ENCODE data around the gene TGFBR3L.
"Not testable (repeated sequence)": the region's sequence is repeated elsewhere in the genome, so short reads cannot be mapped to it uniquely, and the experiment has no call there.

TGFBR3L gene

DNA sequence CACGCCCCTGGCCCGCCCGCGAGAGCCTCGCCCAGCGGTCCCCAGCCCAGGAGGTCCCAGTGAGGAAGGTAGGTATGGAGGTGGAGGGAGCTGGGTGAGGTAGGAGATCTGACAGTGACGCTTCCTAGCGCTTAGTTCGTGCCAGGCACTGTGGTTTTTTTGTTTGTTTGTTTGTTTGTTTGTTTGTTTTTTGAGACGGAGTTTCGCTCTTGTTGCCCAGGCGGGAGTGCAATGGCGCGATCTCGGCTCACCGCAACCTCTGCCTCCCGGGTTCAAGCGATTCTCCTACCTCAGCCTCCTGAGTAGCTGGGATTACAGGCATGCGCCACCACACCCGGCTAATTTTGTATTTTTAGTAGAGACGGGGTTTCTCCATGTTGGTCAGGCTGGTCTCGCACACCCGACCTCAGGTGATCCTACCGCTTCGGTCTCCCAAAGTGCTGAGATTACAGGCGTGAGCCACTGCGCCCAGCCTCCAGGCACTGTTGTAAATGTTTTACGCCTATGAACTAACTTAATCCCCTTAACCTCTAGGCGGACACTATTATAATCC lies 3.5 kb downstream of the TGFBR3L start:
- not testable (repeated sequence) for DNase-seq

GRCh38 chr19:7918615-7919421 lies 4.2 kb downstream of the TGFBR3L start:
- DNase-seq: no peak

- DNase-seq: peak; percentile 98
Measured at GRCh38 chr19:7919610-7920518, 5.2 kb downstream of the TGFBR3L start, which contains the start of gene SNAPC2. SNAPC2 (plus strand) TSS chr19:7920338; CDS start chr19:7920367, 29 bp downstream.

DNA sequence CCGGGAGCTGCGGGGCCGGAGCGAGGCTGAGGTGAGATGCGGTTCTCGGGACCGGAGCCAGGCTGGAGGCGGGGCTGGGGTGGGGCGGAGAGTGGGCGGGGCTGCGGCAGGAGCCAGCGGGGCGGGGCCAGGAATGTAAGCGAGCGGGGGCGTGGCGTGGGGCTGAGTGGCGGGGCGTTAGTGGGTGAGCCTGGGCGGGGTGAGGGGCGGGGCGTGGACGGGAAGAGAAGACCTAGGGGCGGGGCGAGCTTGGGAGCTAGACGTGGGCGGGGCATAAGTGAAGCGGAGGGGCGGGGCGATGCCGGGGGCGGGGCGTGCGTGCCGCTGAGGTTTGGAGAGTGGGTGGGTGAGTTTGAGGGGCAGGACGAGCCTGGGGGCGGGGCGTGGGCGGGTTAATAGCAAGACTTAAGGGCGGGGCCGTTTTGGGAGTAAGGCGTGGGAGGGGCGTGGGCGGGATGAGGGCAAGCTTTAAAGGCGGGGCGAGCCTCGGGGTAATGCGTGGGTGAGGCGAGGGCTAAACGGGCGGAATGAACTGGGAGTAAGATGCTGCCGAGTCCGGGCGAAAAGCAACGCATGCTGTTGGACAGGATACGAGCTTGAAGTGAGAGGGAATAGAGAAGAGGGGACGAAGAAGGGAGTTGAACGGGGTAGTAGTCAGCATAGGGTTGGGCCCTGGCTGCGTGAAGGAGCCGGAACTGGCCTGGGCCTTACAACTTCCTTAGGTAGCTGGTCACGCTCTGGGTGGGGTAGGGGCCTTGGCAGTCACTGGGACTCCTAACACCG lies 6.1 kb downstream of the TGFBR3L start:
- peak; percentile 99 to 100 for DNase-seq

DNA sequence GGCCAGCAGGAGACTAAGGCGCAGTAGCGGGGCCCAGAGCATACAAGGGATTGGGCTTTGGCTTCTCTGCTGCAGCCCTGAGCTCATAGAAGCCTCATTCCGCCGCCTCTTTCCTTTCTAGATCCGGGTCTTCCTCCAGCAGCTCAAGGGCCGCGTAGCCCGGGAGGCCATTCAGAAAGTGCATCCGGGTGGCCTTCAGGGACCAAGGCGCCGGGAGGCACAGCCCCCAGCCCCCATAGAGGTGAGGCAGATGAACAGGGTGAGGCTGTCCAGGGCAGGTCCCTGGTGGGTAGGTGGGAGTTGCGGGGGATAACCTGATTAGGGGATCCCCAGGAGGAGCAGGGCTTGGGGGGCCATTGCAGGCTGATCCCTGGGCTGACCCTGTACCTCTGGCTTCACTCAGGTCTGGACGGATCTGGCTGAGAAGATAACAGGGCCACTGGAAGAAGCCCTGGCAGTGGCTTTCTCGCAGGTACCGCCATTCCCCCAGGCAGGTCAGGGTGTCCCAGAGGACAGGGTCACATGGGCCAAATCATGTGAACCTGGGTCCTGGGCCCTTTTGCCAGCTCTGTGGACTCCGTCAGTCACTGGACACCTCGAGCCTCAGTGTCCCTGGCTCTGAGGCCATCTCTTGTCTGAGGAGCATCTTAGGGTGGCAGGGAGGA lies 6.8 kb downstream of the TGFBR3L start:
- DNase-seq: no peak

DNA sequence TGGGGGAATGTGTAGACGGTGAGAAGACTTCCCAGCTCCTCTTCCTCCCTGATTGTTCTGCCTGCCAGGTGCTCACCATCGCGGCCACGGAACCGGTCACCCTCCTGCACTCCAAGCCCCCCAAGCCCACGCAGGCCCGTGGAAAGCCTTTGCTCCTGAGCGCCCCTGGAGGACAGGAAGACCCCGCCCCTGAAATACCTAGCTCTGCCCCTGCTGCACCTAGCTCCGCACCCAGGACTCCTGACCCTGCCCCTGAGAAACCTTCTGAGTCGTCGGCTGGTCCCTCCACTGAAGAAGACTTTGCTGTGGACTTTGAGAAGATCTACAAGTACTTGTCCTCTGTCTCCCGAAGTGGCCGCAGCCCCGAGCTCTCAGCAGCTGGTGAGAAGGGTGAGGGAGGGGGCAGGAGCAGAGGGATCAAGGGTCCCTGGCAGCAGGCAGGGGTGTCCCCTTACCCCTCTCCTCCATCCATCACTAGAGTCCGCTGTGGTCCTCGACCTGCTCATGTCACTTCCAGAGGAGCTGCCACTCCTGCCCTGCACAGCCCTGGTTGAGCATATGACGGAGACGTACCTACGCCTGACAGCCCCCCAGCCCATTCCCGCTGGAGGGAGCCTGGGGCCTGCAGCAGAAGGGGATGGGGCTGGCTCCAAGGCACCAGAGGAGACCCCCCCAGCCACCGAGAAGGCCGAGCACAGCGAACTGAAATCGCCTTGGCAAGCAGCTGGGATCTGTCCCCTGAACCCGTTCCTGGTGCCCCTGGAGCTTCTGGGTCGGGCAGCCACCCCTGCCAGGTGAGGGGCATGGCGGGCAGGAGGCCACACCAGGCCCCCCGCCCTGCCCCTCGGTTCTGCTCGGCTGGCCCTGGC lies 7.6 kb downstream of the TGFBR3L start:
- no peak for DNase-seq

- DNase-seq: no peak
Measured at GRCh38 chr19:7922836-7923195, 8.2 kb downstream of the TGFBR3L start.

GRCh38 chr19:7923295-7924191 lies 8.9 kb downstream of the TGFBR3L start:
- no peak for DNase-seq

DNA sequence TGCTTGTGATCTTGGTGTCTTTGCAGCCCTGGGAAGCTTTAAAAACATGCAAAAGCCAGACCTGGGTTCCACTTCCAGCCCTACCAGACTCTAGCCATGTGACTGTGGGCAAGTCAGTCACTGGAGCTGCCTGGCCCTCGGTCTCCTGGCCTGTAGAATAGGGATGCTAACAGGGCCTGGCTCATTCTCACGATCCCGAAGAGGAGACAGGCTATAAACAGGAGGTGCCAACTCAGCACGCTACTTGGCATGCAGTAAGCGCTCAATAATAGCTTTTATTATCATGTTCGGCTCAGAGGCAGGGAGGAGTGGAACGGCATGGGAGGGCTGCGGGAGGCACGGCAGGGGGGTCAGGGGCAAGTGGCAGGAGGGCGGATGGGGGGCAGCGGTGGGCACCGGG lies 9.6 kb downstream of the TGFBR3L start:
- DNase-seq: no peak

GRCh38 chr19:7924651-7925170 lies 10.1 kb downstream of the TGFBR3L start:
- no peak for DNase-seq

GRCh38 chr19:7925171-7925851 lies 10.7 kb downstream of the TGFBR3L start:
- DNase-seq: peak; percentile 80 to 84

DNA sequence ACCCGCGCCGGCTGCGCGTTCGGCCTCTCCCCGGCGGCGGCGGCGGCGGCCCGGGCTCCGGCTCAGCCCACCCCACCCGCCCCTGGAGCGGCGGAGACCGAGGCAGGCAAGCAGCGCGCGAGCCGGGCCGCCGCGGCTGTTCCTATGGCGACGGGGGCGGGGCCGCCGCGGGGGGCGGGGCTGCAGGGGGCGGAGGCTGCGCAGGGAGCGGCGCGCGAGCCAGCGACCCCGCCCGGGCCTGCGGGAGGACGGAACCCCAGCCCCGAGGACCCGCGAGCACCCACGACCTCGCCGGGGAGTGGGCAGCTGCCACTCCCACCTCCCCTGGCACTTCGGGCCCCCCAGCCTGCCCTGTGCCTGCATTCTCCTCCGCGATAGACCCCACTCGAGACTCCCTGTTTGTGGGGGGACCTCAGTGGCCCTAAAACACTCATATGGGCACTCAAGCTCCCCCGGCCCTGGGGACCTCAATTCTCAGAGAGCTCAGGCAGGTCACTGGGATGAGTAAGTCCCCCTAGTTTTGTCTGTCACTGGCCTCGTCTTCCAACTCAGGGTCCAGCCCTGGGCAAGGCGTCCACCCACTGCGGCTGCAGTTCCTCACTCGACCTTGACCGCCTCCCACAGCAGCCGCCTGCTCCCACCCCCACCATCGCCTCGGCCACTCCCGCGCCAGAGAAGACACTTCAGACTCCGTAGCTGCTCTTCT lies 11.5 kb downstream of the TGFBR3L start, which contains the start of gene CTXN1:
TSS of gene CTXN1 (minus strand) at position 115 of the 706 bp plus-strand sequence. CDS start 597 bp downstream, outside the sequence.
- DNase-seq: peak; percentile 76 to 79

DNA sequence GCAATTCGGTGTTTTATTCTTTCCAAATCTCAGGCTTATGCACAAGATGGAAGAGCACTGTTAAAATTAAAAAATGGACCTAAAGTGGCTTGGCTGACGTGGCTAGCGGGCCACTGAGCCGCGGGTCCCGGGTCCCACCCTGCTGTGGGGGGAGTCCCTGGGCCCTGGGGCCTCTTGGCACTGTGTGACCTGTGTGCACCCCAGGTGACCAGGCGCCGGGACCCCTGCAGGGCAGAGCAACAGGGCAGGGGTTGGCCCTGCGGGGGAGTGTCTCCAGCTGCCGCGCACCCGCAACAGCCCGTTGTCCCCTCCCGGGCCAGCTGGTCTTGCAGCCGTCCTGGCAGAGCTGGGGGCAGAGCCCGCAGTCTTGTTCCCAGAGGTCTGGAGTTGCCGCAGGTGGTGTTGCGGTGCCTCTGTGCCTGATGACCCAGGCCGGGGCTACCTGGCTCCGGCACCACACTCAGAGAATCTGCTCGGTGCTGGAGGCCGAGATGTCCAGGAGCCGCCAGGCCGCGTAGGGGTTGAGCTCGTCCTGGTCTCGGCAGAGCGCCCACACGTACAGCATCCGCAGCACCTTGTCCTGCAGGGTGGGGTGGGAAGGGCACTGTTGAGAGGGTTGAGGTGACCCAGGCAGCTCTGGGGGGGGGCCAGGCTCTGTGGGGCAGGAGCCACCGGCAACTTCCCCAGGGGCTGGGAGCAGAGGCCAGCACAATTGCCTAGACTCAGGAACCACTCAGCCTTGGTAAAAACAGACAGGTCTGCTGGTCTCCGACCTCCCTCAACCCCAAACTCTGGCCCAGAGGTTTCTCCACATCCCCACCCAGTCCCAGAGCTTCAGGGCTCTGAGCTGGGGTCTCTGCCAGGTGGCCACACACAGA lies 12.3 kb downstream of the TGFBR3L start:
- DNase-seq: no peak

DNA sequence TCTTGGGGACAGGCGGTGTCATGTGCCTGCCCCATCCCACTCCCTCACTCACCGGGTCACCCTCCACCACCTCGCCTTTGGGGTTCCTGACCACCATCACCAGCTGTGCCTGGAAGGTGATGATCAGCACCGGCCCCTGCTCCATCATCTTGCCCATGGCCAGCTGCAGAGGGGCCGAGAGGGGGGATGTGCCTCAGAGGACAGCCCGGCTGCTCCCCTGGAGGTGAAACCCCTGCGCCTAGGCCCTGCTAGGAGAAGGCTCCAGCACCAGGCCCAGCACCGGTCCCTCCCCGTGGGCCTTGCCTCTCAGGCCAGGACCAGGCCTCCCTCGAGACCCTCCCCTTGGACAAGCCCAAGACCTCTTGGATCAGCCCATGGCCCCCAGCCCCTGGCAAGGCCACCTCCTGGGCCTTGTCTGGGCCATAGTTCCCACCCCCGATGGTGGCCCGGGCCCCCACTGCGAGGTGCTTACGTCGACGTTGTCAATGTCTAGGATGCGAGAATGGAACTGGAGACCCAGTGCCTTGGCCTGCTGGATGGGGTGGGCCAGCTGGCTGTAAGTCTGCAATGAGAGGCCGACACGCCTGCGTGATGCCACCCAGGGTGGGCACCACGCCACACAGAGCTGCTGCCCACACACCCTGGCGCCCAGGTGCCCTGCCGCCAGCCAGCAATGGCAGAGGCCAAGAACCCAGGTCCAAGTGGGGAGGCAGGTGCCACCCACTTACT lies 13.1 kb downstream of the TGFBR3L start:
- no peak for DNase-seq

GRCh38 chr19:7928334-7928706 lies 13.7 kb downstream of the TGFBR3L start:
- DNase-seq: no peak

Data from activated CD4-positive, alpha-beta T cell treated with anti-CD3 and anti-CD28 coated beads, Interleukin-2, amount 50 U/mL, for 48 hours (primary cell).